GM12878 (cell line): ENCODE data around the gene KRT33A. TPM values are rescaled to one million over a fixed set of nuclear protein-coding genes. Genes with fewer than 3 reads are reported as not detected.
"Not testable (repeated sequence)": the region's sequence is repeated elsewhere in the genome, so short reads cannot be mapped to it uniquely, and the experiment has no call there.

Experiments used
- ATAC-seq: fragments of 200-7000 bp; cut with Tn5 transposase; 3 replicates; pipeline ENCODE4 v1.9.1; 2020; ENCODE audit warnings: mild to moderate bottlenecking, moderate library complexity
- Bru-seq: library from RNA; stranded (reverse); fragments of 400-500 nt; gene quantifications from one replicate; lab custom pipeline; 2021; lab: Mats Ljungman, UMichigan
- BruChase-seq, 2 experiments: library from RNA; stranded (reverse); fragments of 400-500 nt; gene quantifications; one replicate each; lab custom pipeline; 2021; lab: Mats Ljungman, UMichigan
- BruUV-seq: library from RNA; stranded (reverse); fragments of 400-500 nt; replicated peaks from 2 replicates; lab custom pipeline; 2021; lab: Mats Ljungman, UMichigan
- CTCF ChIA-PET: fragments of 300-600 bp; sonication (Branson Sonifier 250); formaldehyde crosslinking; extraction: SDS; loops from one replicate; lab custom pipeline; 2021; ENCODE audit warnings: inconsistent platforms; lab: Yijun Ruan, JAX
- POLR2A ChIA-PET: fragments of 350-600 bp; formaldehyde crosslinking; extraction: SDS; loops from one replicate; lab custom pipeline; 2021; ENCODE audit warnings: inconsistent platforms; lab: Charles Lee
- RAD21 ChIA-PET: fragments of 300-600 bp; sonication (Branson Sonifier 250); formaldehyde crosslinking; loops from one replicate; lab custom pipeline; 2023; ENCODE audit warnings: antibody characterized with exemption; ENCODE audit not compliant: unreplicated experiment; lab: Charles Lee
- SMC1A ChIA-PET: fragments of 300-600 bp; sonication (Branson Sonifier 250); formaldehyde crosslinking; loops from one replicate; lab custom pipeline; 2023; ENCODE audit not compliant: unreplicated experiment, uncharacterized antibody; lab: Charles Lee
- DNase-seq: peaks from one replicate; pipeline ENCODE4 v3.0.0-alpha.2; 2011; ENCODE audit warnings: low read depth, low spot score
- FAIRE-seq: peaks from 3 replicates; lab custom pipeline; 2011; peaks lifted over from hg19 to GRCh38; lab: Jason Lieb, UNC
- H2AFZ ChIP-seq: 2 replicates; pipeline ENCODE4 v1.6.0; 2011; ENCODE audit warnings: low read depth, low read length, control low read depth; ENCODE audit not compliant: control insufficient read depth
- H3K27ac ChIP-seq: 2 replicates; pipeline ENCODE4 v1.5.1; 2011; ENCODE audit warnings: control low read depth; ENCODE audit not compliant: control insufficient read depth, insufficient read depth
- H3K27me3 ChIP-seq, 2 experiments: replicated peaks in 1 of 2; 2 replicates each; pipeline versions ENCODE4 v1.6.0 to v1.6.1; 2011; ENCODE audit warnings: low read length in 1 of 2; ENCODE audit not compliant: control insufficient read depth in 2 of 2, insufficient read depth in 2 of 2
- H3K36me3 ChIP-seq, 2 experiments: 2 replicates each; pipeline ENCODE4 v1.5.1; 2011; ENCODE audit warnings: low read length in 1 of 2; ENCODE audit not compliant: control insufficient read depth in 2 of 2, insufficient read depth in 2 of 2
- H3K4me1 ChIP-seq: 2 replicates; pipeline ENCODE4 v1.6.1; 2011; ENCODE audit warnings: mild to moderate bottlenecking, low read length, moderate library complexity, mixed read lengths; ENCODE audit not compliant: control insufficient read depth, insufficient read depth
- H3K4me2 ChIP-seq: 2 replicates; pipeline ENCODE4 v1.6.0; 2011; ENCODE audit warnings: control low read depth; ENCODE audit not compliant: control insufficient read depth, insufficient read depth
- H3K4me3 ChIP-seq: fragments of 200-600 bp; sonication (generic); 2 replicates; pipeline ENCODE4 v1.5.1; 2016
- H3K79me2 ChIP-seq: 2 replicates; pipeline ENCODE4 v1.6.0; 2011; ENCODE audit warnings: low read length; ENCODE audit not compliant: control insufficient read depth, insufficient read depth
- H3K9ac ChIP-seq: 2 replicates; pipeline ENCODE4 v1.8.0; 2011; ENCODE audit warnings: low read length, control low read depth, mixed read lengths; ENCODE audit not compliant: control insufficient read depth, insufficient read depth
- H3K9me3 ChIP-seq: replicated peaks from 3 replicates; pipeline ENCODE4 v1.5.1; 2011; ENCODE audit warnings: mild to moderate bottlenecking, low read length; ENCODE audit not compliant: control insufficient read depth, insufficient read depth
- H4K20me1 ChIP-seq: 2 replicates; pipeline ENCODE4 v1.6.0; 2011; ENCODE audit not compliant: control insufficient read depth, insufficient read depth
- BACH1 ChIP-seq: fragments of 450-650 bp; IDR thresholded peaks from 2 replicates; pipeline ENCODE4 v1.6.1; 2017; ENCODE audit warnings: mild to moderate bottlenecking, borderline replicate concordance
- BHLHE40 ChIP-seq, 2 experiments: fragments of 450-650 bp in 1 of 2; IDR thresholded peaks; 2 replicates each; pipeline ENCODE4 v1.6.1; 2011 to 2017; ENCODE audit warnings: low read depth in 2 of 2, borderline replicate concordance in 1 of 2, improper control_type of control experiment in 1 of 2, low read length in 1 of 2, mild to moderate bottlenecking in 1 of 2
- DPF2 ChIP-seq: fragments of 450-650 bp; IDR thresholded peaks from 2 replicates; pipeline ENCODE4 v1.6.1; 2017; ENCODE audit warnings: mild to moderate bottlenecking
- IKZF2 ChIP-seq, 2 experiments: fragments of 450-650 bp; IDR thresholded peaks; 2 replicates each; pipeline ENCODE4 v1.6.1; 2017; ENCODE audit warnings: mild to moderate bottlenecking in 2 of 2, moderate library complexity in 2 of 2
- KAT2A ChIP-seq: conservative IDR thresholded peaks from 2 replicates; pipeline ENCODE4 v1.6.1; 2011; ENCODE audit warnings: low read depth, low read length; ENCODE audit not compliant: control insufficient read depth
- MYC ChIP-seq: IDR thresholded peaks from 2 replicates; pipeline ENCODE4 v1.6.1; 2011; ENCODE audit warnings: mild to moderate bottlenecking, low read length, moderate library complexity, inconsistent platforms; ENCODE audit not compliant: insufficient read depth, insufficient replicate concordance, insufficient read length, severe bottlenecking
- PBX3 ChIP-seq: IDR thresholded peaks from 2 replicates; pipeline ENCODE4 v1.6.1; 2011; ENCODE audit warnings: mild to moderate bottlenecking, low read depth, low read length, moderate library complexity; ENCODE audit not compliant: insufficient replicate concordance
- POLR2A ChIP-seq: IDR thresholded peaks from 2 replicates; pipeline ENCODE4 v1.6.1; 2011; ENCODE audit warnings: low read depth, mild to moderate bottlenecking, low read length
- RAD51 ChIP-seq: fragments of 450-650 bp; IDR thresholded peaks from 2 replicates; pipeline ENCODE4 v1.6.1; 2016; ENCODE audit warnings: moderate library complexity, mild to moderate bottlenecking, inconsistent platforms
- TCF7 ChIP-seq: IDR thresholded peaks from 2 replicates; pipeline ENCODE4 v1.6.1; 2014; ENCODE audit warnings: antibody characterized with exemption, borderline replicate concordance
- WGBS: methylation state at CpG from one replicate; pipeline ENCODE4 v1.1.6; 2016; ENCODE audit warnings: low lambda C conversion rate; ENCODE audit not compliant: insufficient replicate concordance, insufficient coverage; ENCODE audit errors: missing lambda C conversion rate; 5-methylcytosine and 5-hydroxymethylcytosine counted together
- in situ Hi-C: fragments of 300-500 bp; cut with MboI; formaldehyde crosslinking; loops from 9 replicates; pipeline ENCODE4 v1.14.3; 2018; ENCODE audit warnings: mixed read lengths
- intact Hi-C: fragments of 100-400 bp; cut with micrococcal nuclease; formaldehyde crosslinking; loops from one replicate; pipeline ENCODE4 v1.14.2; 2022; ENCODE audit not compliant: unreplicated experiment
- long read RNA-seq, 2 experiments: library from polyadenylated mRNA; unstranded; transcript quantifications; one replicate each; pipeline ENCODE4 v2.0.0, GENCODE V29; 2019 to 2020
- polyA minus RNA-seq, 3 experiments: library from RNA; depleted of rRNA, polyadenylated mRNA; stranded (reverse); fragments of >200 nt; gene quantifications; 2 replicates each; pipeline ENCODE4 v1.2.3, GENCODE V29; 2011
- polyA plus RNA-seq, 11 experiments: library from polyadenylated mRNA; depleted of rRNA in 4 of 11; unstranded in 6 of 11; stranded (reverse) in 5 of 11; fragments of >200 nt; fragmentation: Nextera tagmentation in 4 of 11; fragmentation: Illumina TruSeq in 1 of 11; extraction: Ambion mirVana in 4 of 11; extraction: Trizol in 1 of 11; gene quantifications; 1 replicate in 1 of 11; 2 replicates in 10 of 11; pipeline versions ENCODE4 v1.2.1 to v1.2.3, GENCODE V29; 2011 to 2016; ENCODE audit warnings: inconsistent platforms in 2 of 11, missing spikeins in 2 of 11, low read depth in 1 of 11
- total RNA-seq, 4 experiments: library from RNA; depleted of rRNA in 3 of 4; stranded (reverse); fragments of >200 nt in 3 of 4; fragmentation: Illumina TruSeq in 1 of 4; extraction: Trizol in 1 of 4; gene quantifications; 2 replicates each; pipeline versions ENCODE4 v1.2.1 to v1.2.3, GENCODE V29; 2013 to 2021
- TF ChIP-seq, protein P1 (sequence below): fragments of 450-650 bp; IDR thresholded peaks from 2 replicates; pipeline ENCODE4 v1.6.1; 2016; ENCODE audit warnings: mild to moderate bottlenecking

KRT33A gene
- not detected in 2 replicates for total RNA-seq (2013; cell fraction: nucleolus; rRNA removed)
- not detected in 2 replicates for total RNA-seq (2014; rRNA removed)
- not detected in 2 replicates for total RNA-seq (2014; rRNA removed; fragmentation: Illumina TruSeq; extraction: Trizol)
- total RNA-seq (2021) = not detected in 2 replicates
- not detected for polyA plus RNA-seq (2011; ENCODE audit: low read depth)
- not detected in 2 replicates for polyA plus RNA-seq (2011; rRNA removed)
- not detected in 2 replicates for polyA plus RNA-seq (2011; cell fraction: cytosol; rRNA removed)
- not detected in 2 replicates for polyA plus RNA-seq (2011; cell fraction: nucleus; rRNA removed)
- polyA plus RNA-seq (2012) = not detected in 2 replicates
- not detected in 2 replicates for polyA plus RNA-seq (2014; fragmentation: Illumina TruSeq; extraction: Trizol)
- not detected for polyA plus RNA-seq (2014; fragmentation: Nextera tagmentation; extraction: Ambion mirVana)
- polyA plus RNA-seq (2014; rRNA removed) = not detected in 2 replicates
- not detected for polyA plus RNA-seq (2016; fragmentation: Nextera tagmentation; extraction: Ambion mirVana)
- not detected in 2 replicates for polyA minus RNA-seq (2011; rRNA and poly(A)+ RNA removed)
- not detected in 2 replicates for polyA minus RNA-seq (2011; cell fraction: cytosol; rRNA and poly(A)+ RNA removed)
- not detected in 2 replicates for polyA minus RNA-seq (2011; cell fraction: nucleus; rRNA and poly(A)+ RNA removed)
- Bru-seq, nascent RNA = not detected
- not detected for BruChase-seq, experiment 1, labeled RNA remaining after a 6-hour chase
- not detected for BruChase-seq, experiment 2, labeled RNA remaining after a 2-hour chase
- long read RNA-seq, experiment 1 = 0 reads
- long read RNA-seq, experiment 2 = 0 reads

DNA sequence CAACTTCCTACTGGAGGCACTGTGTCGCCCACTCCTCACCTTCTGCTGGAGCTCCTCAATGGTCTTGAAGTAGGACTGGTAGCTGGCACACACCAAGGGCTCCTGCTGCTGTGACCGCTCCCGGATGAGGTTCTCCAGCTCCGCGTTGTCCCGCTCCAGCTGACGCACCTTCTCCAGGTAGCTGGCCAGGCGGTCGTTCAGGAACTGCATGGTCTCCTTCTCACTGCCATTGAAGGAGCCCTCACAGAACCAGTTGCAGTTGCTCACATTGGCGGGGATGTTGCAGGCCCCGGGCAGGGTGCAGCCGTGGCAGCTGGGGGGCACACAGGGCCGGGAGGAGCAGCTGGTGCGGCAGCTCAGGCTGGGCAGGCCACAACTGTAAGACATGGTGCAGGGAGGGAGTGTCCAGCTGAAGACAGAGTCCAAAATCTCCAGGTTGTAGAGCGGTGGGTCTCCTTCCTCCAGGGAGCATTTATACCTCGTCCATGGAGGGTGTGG is at the start of gene KRT33A:
Gene KRT33A, minus strand, starts transcription at position 448 of the 498 bp plus-strand sequence. Its CDS starts 61 bp downstream, at position 387.
- WGBS = 42% methylated on average over 16 of the region's 16 CpGs
- intact Hi-C loops, in situ Hi-C loops, H3K9ac ChIP-seq, H3K4me3 ChIP-seq, H4K20me1 ChIP-seq, ATAC-seq, BruUV-seq, CTCF ChIA-PET, H3K4me1 ChIP-seq, DNase-seq, H3K36me3 ChIP-seq, H2AFZ ChIP-seq, H3K4me2 ChIP-seq, H3K27ac ChIP-seq, POLR2A ChIA-PET, H3K79me2 ChIP-seq, RAD21 ChIA-PET, FAIRE-seq, H3K27me3 ChIP-seq, H3K9me3 ChIP-seq: not testable (repeated sequence)
- SMC1A ChIA-PET = interaction anchor here (0.9 to 1.2 kb wide), 2 partner anchors 10 to 21 kb away, joined by 3 read pairs; no protein-coding TSS in a partner anchor

- RAD21 ChIA-PET = no interaction called here
- intact Hi-C loops = no loop called here
- Histone ChIP-seq H3K9me3 (no peaks in the 10 kb centered on the region), H3K27me3 (peaks cover 0 to 6% of the 10 kb centered on the region in 2 experiments; a peak in 2 of 4 replicates), H3K4me2 (no peak within 1 kb of the TSS), H3K79me2 (no peaks in the 10 kb centered on the region), H3K9ac (no peak within 1 kb of the TSS), H4K20me1 (no peaks in the 10 kb centered on the region), H3K4me1 (no peaks in the 10 kb centered on the region), H3K27ac (no peak within 1 kb of the TSS), H3K36me3 (no peaks in the 10 kb centered on the region), H2AFZ (no peak within 1 kb of the TSS), H3K4me3 (no peak within 1 kb of the TSS)
- DNase-seq (no peak), FAIRE-seq (no peak), ATAC-seq (no peak)
- SMC1A ChIA-PET = no interaction called here
- WGBS = 60% methylated on average over 15 of the region's 16 CpGs
- BruUV-seq = no TSS peak
- POLR2A ChIA-PET = no interaction called here
- CTCF ChIA-PET = no interaction called here
- in situ Hi-C loops = no loop called here
- TF ChIP-seq MYC (no peak), RAD51 (no peak), IKZF2 (IDR thresholded peaks at IDR 0.05) (no peak), KAT2A (no peak), BHLHE40 (IDR thresholded peaks at IDR 0.05; ENCODE audit: borderline replicate concordance in 1 of 2, low read depth in 2 of 2, low read length in 1 of 2) (no peak), DPF2 (no peak), PBX3 (no peak), TCF7 (no peak), BACH1 (no peak), POLR2A (no peak)
- TF ChIP-seq, protein P1, sequence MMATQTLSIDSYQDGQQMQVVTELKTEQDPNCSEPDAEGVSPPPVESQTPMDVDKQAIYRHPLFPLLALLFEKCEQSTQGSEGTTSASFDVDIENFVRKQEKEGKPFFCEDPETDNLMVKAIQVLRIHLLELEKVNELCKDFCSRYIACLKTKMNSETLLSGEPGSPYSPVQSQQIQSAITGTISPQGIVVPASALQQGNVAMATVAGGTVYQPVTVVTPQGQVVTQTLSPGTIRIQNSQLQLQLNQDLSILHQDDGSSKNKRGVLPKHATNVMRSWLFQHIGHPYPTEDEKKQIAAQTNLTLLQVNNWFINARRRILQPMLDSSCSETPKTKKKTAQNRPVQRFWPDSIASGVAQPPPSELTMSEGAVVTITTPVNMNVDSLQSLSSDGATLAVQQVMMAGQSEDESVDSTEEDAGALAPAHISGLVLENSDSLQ = no peak
Observed at GRCh38 chr17:41396996-41397660, 46.5 kb upstream of the KRT33A start, which contains the start of gene KRT31. TSS of gene KRT31 (minus strand) at chr17:41397608. CDS start at chr17:41397539, 69 bp downstream.
